Endothelial cell (in vitro differentiated cells): Measurements from ENCODE around the gene PLPP7. TPM values are rescaled to one million over a fixed set of nuclear protein-coding genes. Genes with fewer than 3 reads are reported as not detected.
A peak's percentile ranks its signal among the peaks of the same experiment; 100 is the strongest.

ENCODE experiments used
- DNase-seq: peaks from one replicate; pipeline ENCODE4 v3.0.0; 2021; ENCODE audit warnings: low spot score
- H3K27ac Mint-ChIP-seq: one replicate; pipeline ENCODE4 v1.8.0; 2021; ENCODE audit warnings: mixed read lengths, inconsistent platforms; ENCODE audit not compliant: unreplicated experiment
- H3K27me3 Mint-ChIP-seq: one replicate; pipeline ENCODE4 v1.8.0; 2021; ENCODE audit warnings: mild to moderate bottlenecking, moderate library complexity, mixed read lengths, inconsistent platforms; ENCODE audit not compliant: unreplicated experiment
- H3K36me3 Mint-ChIP-seq: one replicate; pipeline ENCODE4 v1.8.0; 2021; ENCODE audit warnings: mild to moderate bottlenecking, low read depth, mixed read lengths, inconsistent platforms; ENCODE audit not compliant: unreplicated experiment
- H3K4me1 Mint-ChIP-seq: one replicate; pipeline ENCODE4 v1.8.0; 2021; ENCODE audit warnings: mild to moderate bottlenecking, mixed read lengths, inconsistent platforms; ENCODE audit not compliant: unreplicated experiment
- H3K4me3 Mint-ChIP-seq: one replicate; pipeline ENCODE4 v1.8.0; 2021; ENCODE audit warnings: mild to moderate bottlenecking, mixed read lengths, inconsistent platforms; ENCODE audit not compliant: unreplicated experiment
- H3K9me3 Mint-ChIP-seq: one replicate; pipeline ENCODE4 v1.8.0; 2021; ENCODE audit warnings: mixed read lengths, inconsistent platforms; ENCODE audit not compliant: unreplicated experiment
- total RNA-seq: library from RNA; stranded (reverse); fragmentation: NEBNext Ultra II Directional; extraction: Animal tissue kit (Norgen Biotek cat#: 25700); gene quantifications from one replicate; pipeline ENCODE4 v1.2.1, GENCODE V29; 2021; ENCODE audit not compliant: unreplicated experiment
- TF ChIP-seq, protein P1 (sequence below): fragments of 200-600 bp; sonication (generic); IDR thresholded peaks from one replicate; pipeline ENCODE4 v1.5.0; 2021; ENCODE audit warnings: antibody characterized with exemption; ENCODE audit not compliant: unreplicated experiment

Gene PLPP7
- total RNA-seq, 1 donor from 2014 or later: 4.9 TPM

- Mint-ChIP-seq H3K27me3 (peaks cover 7% of the 10 kb centered on the region), H3K4me3 (no peak overlapping the region)
- DNase-seq: no peak
Measured at GRCh38 chr9:131258698-131259431, 30.7 kb upstream of the PLPP7 start.

DNA sequence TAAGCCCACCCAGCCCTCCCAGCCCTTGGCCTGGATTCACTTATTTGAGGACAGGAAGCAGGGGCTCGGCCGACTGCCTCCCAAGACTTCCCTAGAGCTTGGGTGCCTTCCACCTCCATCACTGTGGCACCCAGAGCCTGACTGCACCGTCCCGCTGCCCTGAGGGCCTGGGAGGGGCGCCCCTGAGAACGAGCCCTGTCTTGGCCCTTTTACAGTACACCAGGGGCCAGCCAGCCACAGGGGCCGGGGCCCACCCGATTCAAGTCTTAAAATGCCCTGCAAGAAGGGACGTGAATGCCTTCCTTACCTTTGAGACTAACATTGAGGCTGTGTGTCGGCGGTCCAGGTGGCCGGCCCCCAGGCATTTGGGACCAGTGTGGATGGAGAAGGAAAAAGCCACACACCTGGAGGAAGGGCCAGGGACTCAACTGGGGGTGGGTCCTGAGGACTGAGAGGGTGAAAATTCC lies 30.1 kb upstream of the PLPP7 start:
- H3K4me1 Mint-ChIP-seq: peaks cover 20% of the 10 kb centered on the region
- H3K27ac Mint-ChIP-seq: no peak overlapping the region
- peaks cover 22% of the 10 kb centered on the region for H3K36me3 Mint-ChIP-seq
- DNase-seq: no peak
- H3K4me3 Mint-ChIP-seq: no peak overlapping the region
- TF ChIP-seq, protein P1, sequence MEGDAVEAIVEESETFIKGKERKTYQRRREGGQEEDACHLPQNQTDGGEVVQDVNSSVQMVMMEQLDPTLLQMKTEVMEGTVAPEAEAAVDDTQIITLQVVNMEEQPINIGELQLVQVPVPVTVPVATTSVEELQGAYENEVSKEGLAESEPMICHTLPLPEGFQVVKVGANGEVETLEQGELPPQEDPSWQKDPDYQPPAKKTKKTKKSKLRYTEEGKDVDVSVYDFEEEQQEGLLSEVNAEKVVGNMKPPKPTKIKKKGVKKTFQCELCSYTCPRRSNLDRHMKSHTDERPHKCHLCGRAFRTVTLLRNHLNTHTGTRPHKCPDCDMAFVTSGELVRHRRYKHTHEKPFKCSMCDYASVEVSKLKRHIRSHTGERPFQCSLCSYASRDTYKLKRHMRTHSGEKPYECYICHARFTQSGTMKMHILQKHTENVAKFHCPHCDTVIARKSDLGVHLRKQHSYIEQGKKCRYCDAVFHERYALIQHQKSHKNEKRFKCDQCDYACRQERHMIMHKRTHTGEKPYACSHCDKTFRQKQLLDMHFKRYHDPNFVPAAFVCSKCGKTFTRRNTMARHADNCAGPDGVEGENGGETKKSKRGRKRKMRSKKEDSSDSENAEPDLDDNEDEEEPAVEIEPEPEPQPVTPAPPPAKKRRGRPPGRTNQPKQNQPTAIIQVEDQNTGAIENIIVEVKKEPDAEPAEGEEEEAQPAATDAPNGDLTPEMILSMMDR: no peak
- H3K9me3 Mint-ChIP-seq: no peaks in the 10 kb centered on the region
- H3K27me3 Mint-ChIP-seq: peaks cover 7% of the 10 kb centered on the region

More at GRCh38 chr9:131258698-131259431, 30.7 kb upstream of the PLPP7 start:
- H3K27ac Mint-ChIP-seq: no peak overlapping the region
- H3K36me3 Mint-ChIP-seq: peaks cover 22% of the 10 kb centered on the region
- no peaks in the 10 kb centered on the region for H3K9me3 Mint-ChIP-seq
- TF ChIP-seq, protein P1: no peak
- H3K4me1 Mint-ChIP-seq: peaks cover 20% of the 10 kb centered on the region

GRCh38 chr9:131259916-131260597 lies 29.5 kb upstream of the PLPP7 start:
- Mint-ChIP-seq H3K27me3 (peaks cover 7% of the 10 kb centered on the region), H3K9me3 (no peaks in the 10 kb centered on the region), H3K27ac (no peak overlapping the region), H3K4me1 (peaks cover 23% of the 10 kb centered on the region), H3K36me3 (peaks cover 26% of the 10 kb centered on the region), H3K4me3 (peak overlapping the region; percentile 37)
- TF ChIP-seq, protein P1: no peak
- no peak for DNase-seq

DNA sequence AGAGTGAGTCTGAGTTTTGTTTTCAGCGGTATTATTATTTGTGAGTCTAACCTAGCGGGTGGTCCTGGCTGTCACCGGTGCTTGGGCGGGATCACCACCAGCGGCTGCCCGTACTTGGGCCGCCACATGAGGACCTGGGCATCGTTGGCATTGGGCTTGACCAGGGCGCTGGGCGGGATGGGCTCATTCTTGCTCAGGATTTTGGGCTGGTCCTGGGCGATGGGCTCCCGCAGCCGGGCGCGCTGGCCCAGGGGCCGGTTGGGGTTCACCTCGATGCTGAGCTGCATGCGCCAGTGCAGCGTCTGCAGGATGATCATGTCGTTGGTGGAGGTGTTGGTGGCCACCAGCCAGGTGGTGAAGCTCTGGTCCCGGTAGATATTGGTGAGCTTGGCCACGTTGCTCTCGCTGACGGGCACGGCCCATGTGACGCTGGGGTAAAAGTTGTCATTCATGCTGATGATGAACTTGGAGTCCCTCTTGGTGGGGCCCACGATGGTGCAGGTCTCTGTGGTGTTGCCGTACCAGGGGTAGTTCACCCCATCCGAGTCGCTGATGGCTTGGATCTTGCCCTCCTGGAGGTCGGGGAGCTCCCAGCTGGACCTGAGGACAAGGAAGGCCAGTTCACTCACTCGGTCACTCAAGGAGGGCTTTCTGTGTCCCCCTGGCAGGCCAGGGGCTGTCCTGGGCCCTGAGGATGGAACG lies 28.6 kb upstream of the PLPP7 start:
- Mint-ChIP-seq H3K27me3 (peaks cover 7% of the 10 kb centered on the region), H3K4me1 (peaks cover 22% of the 10 kb centered on the region)

More for the DNA sequence above, 28.6 kb upstream of the PLPP7 start:
- Mint-ChIP-seq H3K27ac (no peak overlapping the region), H3K4me3 (peak overlapping the region; percentile 37), H3K36me3 (peaks cover 26% of the 10 kb centered on the region), H3K9me3 (no peaks in the 10 kb centered on the region)
- TF ChIP-seq, protein P1: no peak
- no peak for DNase-seq
